Stimulated activated CD4-positive, alpha-beta T cell treated with anti-CD3 and anti-CD28 coated beads, Interleukin-15, amount 100 ng/mL, for 48 hours (primary cell): ENCODE results near the gene AGAP5.
"Not testable (repeated sequence)": the region's sequence is repeated elsewhere in the genome, so short reads cannot be mapped to it uniquely, and the experiment has no call there.

Experiments used
- DNase-seq, 2 donors: peaks; one replicate each; pipeline ENCODE4 v3.0.0-alpha.2; 2020; ENCODE audit warnings: low read depth in 2 of 2

Gene AGAP5

GRCh38 chr10:73697675-73698159 is at the start of gene AGAP5:
Gene AGAP5, minus strand, starts transcription at chr10:73698109. Its CDS starts 354 bp downstream, at chr10:73697755.
- not testable (repeated sequence) for DNase-seq

DNA sequence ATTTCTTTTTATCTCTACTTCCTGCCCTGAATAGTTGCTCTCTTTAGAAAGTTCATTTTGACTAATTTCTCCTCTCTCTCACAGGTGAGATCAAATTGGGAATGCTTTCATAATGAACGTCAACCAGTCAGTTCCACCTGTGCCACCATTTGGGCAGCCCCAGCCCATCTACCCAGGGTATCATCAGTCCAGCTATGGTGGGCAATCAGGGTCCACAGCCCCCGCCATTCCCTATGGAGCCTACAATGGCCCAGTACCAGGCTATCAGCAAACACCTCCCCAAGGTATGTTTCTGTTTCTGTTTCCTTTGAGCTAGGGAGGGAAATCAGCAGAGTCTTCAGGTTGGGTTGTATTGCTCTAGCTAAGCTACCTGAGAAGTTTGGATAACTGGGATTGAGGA is 48.8 kb upstream of the AGAP5 start:
- no peak for DNase-seq

DNA sequence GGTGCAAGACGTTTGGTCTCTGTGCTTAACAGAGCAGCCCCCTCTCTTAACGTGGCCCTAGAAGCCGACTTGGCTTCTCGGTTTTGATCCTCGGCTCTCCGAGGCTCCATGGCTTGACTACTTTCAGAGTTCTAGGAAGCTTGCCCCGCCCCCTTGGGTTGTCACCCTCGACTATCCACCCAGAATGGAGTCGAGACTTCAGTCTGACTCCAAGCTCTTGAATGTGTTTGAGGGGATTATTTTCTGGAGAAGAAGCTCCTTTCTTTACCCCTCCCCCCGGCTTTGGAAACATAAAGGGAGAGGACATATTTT is 46.7 kb upstream of the AGAP5 start:
- DNase-seq, result peak in 1 of 2 donors; percentile 55

DNA sequence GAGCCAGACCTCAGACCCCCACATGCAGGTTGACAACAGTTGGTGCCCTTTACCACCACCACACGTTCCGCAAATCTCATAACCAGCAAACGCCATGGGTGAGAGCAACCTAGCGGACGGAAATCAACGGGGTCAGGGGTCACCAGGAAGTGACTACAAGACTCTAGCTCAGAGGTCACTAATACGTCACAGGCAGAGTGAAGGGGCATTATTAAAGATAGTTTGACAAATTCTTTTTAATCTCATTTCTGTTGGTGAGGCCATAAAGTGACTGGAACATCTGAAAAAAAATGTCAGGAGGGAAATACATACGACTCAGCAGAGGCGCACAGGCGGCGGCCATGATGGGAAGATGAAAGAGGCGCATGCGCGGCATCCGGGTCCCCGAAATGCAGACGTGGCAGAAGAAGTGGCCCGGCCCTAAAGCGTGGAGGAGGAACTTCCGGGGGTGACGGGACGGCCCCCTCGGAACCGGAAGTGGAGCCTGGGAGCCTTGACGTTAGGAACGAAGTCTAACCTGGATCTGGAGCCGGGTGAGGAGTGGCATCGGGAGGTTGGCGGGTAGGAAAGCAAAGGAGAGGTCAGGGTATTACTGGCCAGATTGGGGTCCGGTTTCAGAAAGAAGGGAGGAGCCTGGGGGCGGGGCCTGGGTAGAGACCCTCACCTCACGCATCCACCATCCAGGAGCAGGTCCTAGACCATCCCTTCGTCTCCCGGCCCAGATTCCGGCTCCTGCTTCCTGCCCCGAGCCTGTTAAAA is 46.2 kb upstream of the AGAP5 start, which contains the start of gene SEC24C:
SEC24C (plus strand) TSS at position 468 of the 759 bp plus-strand sequence. CDS start 2,461 bp downstream, outside the sequence.
- peak; percentile 89 to 92 for DNase-seq

- no peak for DNase-seq
Observed at GRCh38 chr10:73743327-73743904, 45.5 kb upstream of the AGAP5 start.

DNA sequence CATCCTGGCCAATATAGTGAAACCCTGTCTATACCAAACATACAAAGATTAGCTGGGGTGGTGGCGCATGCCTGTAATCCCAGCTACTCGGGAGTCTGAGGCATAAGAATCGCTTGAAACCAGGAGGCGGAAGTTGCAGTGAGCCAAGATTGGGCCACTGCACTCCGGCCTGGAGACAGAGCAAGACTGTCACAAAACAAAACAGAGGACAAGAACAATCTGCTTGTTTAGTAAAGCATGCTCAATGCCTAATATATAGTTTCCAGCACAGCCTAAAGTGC is 44.5 kb upstream of the AGAP5 start:
- DNase-seq, result no peak

- DNase-seq, result not testable (repeated sequence)
Observed at GRCh38 chr10:73740501-73741254, 42.8 kb upstream of the AGAP5 start.

GRCh38 chr10:73734796-73735305 is 36.9 kb upstream of the AGAP5 start:
- DNase-seq, result no peak

DNA sequence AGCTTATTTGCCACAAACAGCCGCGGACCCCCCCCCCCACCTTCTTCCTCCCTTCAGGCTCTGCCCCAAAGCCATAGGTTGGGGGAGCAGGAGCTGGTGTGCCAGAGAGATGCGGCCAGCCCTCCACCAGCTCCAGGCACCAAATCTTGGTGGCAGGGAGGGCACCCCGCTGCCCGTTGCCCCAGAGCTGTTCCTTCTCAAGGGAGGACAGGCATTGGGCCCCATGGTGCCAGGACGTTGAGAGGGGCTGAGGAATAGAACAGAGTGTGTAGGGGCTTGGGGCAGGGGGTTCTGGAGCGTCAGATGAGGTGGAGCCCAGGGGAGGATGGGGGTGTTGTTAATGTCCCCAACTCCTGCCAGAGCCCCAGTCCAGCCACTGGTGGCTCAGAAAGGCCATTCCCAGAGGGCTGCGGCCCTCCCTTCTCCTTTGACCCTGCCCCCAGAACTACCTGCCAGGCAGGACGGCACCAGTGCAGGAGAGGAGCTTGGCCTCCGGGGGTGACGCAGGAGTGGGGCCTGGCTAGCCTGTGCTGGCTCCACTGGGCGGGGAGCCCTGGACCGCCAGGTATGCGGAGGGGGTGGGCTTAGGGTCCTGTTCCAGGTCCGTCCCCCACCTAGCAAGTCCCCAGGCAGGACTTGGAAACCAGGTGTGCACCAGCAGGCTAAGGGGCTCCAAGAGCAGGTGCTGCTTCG is 36.3 kb upstream of the AGAP5 start:
- DNase-seq, result no peak

DNA sequence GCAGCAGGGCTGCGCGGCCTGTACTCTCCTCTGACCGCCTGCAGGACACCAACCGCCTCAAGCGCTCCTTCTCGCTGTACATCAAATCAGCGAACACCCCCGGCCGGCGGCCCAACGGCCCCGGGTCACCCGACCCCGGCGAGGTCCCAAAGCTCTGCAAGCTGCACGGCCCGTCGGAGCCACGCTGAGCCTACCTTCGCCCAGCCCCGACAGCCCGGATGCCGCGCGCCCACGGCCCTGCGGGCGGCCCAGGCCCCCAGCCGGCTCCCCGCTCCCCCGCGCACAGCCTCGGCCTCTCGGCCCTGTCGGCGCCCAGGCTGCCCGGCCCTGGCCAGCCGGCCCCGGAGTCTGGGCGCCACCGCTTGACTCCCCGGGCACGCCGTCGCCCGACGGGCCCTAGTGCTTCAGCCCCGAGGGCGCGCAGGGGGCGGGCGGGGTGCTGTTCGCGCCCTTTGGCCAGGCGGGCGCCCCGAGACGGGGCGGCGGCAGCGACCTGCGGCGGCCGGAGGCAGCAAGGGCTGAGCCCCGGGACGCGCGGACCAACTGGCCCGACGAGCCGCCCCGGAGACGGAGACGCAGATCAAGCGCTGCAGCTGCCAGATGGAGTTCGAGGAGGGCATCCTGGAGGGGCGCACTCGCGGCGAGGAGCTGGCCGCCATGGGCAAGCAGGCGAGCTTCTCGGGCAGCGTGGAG is 35.2 kb upstream of the AGAP5 start:
- DNase-seq, result no peak

GRCh38 chr10:73732426-73732825 is 34.5 kb upstream of the AGAP5 start:
- DNase-seq, result no peak

- no peak for DNase-seq
Observed at GRCh38 chr10:73731588-73732375, 33.9 kb upstream of the AGAP5 start.

GRCh38 chr10:73730153-73730906 is 32.4 kb upstream of the AGAP5 start:
- DNase-seq, result peak; percentile 85 to 87

DNA sequence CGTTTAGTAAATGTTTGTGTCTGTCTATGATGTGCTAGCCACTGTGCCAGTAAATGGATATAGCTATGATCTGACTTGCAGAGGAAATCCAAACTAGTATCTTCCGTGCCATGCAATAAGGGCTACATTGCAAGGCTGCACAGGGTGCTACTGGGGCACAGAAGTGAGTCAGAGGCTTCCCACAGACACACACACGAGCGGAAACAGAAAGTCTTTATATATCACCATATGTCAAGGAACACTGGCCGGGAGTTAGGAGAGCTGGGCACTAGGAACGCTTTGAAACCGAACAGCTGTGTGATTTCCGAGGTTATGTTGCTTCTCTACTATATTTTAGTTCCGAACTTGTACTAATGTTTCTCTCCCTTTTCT is 31.9 kb upstream of the AGAP5 start:
- DNase-seq, result peak in 1 of 2 donors; percentile 14

DNA sequence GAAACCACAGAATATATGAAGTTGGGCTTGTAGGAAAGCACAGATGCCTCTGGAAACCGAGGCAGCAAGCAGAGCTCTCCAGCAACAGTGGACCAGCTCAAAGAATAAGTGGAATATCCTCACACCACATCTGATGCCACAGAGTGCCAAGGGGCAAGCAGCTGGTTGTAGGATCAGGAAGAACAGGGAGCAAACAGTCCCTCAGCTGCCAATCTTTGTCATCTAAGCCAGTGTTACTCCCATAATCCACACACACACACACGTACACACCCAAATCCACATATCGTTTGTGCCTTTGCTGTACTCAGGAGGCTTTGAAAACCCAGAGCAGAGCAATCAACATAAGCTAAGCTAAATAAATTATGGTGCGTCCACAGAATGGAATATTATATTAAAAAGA is 25.6 kb upstream of the AGAP5 start:
- no peak for DNase-seq

DNA sequence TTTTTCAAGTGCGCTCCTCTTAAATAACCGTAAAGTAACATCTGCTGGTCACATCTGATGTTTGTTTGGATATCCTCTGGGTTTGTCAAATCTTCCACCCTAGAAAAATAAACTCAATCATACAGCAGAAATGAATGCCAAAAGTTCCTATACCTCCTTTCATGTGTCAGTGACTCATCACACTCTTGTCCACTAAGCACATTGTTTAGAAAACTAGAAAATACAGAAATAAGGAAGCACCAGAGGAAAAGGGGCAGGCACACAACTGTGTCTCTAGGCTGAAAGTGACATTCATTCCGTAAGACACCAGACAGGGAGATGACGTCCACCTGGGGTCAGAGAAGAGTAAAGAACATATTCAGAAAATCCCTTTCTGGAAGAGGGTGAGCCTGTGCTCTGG is 22.7 kb upstream of the AGAP5 start:
- DNase-seq, result not testable (repeated sequence)

GRCh38 chr10:73717556-73717955 is 19.6 kb upstream of the AGAP5 start:
- DNase-seq, result no peak

DNA sequence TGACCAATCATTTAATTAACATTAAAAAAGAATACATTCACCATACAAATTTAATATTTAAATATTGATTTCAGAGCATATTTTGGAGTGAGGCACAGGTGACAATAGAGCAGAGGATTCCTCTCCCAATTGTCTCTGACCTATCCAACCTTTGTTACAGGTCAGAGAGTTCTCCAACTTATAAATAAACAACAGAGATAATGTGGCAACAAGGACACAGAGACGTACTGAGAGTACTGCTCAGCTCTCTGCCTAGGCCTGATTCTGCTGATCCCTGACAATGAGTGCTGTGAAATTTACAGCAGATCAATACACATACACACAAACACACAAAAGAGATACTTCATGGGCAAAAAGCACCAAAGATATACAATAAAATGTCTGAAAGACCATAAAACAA is 18.3 kb upstream of the AGAP5 start:
- no peak for DNase-seq

DNA sequence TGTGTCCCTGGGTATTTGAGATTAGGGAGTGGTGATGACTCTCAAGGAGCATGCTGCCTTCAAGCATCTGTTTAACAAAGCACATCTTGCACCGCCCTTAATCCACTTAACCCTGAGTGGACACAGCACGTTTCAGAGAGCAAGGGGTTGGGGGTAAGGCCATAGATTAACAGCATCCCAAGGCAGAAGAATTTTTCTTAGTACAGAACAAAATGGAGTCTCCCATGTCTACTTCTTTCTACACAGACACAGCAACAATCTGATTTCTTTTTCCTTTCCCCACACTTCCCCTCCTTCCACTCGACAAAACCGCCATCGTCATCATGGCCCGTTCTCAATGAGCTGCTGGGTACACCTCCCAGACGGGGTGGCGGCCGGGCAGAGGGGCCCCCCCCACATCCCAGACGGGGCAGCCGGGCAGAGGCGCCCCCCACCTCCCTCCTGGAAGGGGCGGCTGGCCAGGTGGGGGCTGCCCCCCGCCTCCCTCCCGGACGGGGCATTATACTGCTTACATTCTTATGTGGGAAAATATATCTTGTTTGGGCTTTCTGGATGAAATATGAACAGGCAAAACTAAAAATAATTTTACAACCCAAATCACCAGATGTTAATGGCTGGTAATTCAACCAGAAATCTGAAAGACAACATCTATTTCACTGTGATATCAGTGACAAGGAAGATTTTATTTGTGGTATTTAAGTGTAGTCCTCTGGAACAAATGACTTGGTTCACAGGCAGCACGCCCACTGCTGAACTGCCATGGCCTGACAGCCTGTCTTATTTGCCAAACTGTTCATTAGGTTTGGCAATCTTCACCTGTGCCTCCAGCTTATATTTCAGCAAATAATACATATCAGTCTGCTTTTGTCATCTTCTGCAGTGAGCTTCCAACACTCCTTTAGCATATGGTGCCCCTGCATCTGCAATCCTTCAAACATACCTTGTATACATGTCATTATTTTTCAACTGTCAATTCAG is 17.6 kb upstream of the AGAP5 start:
- DNase-seq, result not testable (repeated sequence)
